Lower leg skin (tissue), 3 donors: ENCODE results near the gene CREB3L4.

ENCODE experiments used
- CTCF ChIP-seq, 3 donors: fragments of 450-650 bp; IDR thresholded peaks; one replicate each; pipeline ENCODE4 v1.5.1; 2016; ENCODE audit warnings: antibody characterized with exemption in 3 of 3, mild to moderate bottlenecking in 3 of 3, moderate library complexity in 2 of 3
- POLR2A ChIP-seq, 2 donors: fragments of 450-650 bp; IDR thresholded peaks; one replicate each; pipeline ENCODE4 v1.6.1; 2016 to 2017; ENCODE audit warnings: antibody characterized with exemption in 2 of 2, mild to moderate bottlenecking in 1 of 2, moderate library complexity in 1 of 2

GRCh38 chr1:153953859-153954365 is 13.8 kb upstream of the CREB3L4 start:
- no peak for TF ChIP-seq CTCF (IDR thresholded peaks at IDR 0.05)
- no peak for TF ChIP-seq POLR2A (IDR thresholded peaks at IDR 0.05)
